Endothelial cell (in vitro differentiated cells): Measurements from ENCODE around the gene JSRP1. TPM values are rescaled to one million over a fixed set of nuclear protein-coding genes. Genes with fewer than 3 reads are reported as not detected.
A peak's percentile ranks its signal among the peaks of the same experiment; 100 is the strongest.

Experiments used
- DNase-seq: peaks from one replicate; pipeline ENCODE4 v3.0.0; 2021; ENCODE audit warnings: low spot score
- H3K27ac Mint-ChIP-seq: one replicate; pipeline ENCODE4 v1.8.0; 2021; ENCODE audit warnings: mixed read lengths, inconsistent platforms; ENCODE audit not compliant: unreplicated experiment
- H3K27me3 Mint-ChIP-seq: one replicate; pipeline ENCODE4 v1.8.0; 2021; ENCODE audit warnings: mild to moderate bottlenecking, moderate library complexity, mixed read lengths, inconsistent platforms; ENCODE audit not compliant: unreplicated experiment
- H3K36me3 Mint-ChIP-seq: one replicate; pipeline ENCODE4 v1.8.0; 2021; ENCODE audit warnings: mild to moderate bottlenecking, low read depth, mixed read lengths, inconsistent platforms; ENCODE audit not compliant: unreplicated experiment
- H3K4me1 Mint-ChIP-seq: one replicate; pipeline ENCODE4 v1.8.0; 2021; ENCODE audit warnings: mild to moderate bottlenecking, mixed read lengths, inconsistent platforms; ENCODE audit not compliant: unreplicated experiment
- H3K4me3 Mint-ChIP-seq: one replicate; pipeline ENCODE4 v1.8.0; 2021; ENCODE audit warnings: mild to moderate bottlenecking, mixed read lengths, inconsistent platforms; ENCODE audit not compliant: unreplicated experiment
- H3K9me3 Mint-ChIP-seq: one replicate; pipeline ENCODE4 v1.8.0; 2021; ENCODE audit warnings: mixed read lengths, inconsistent platforms; ENCODE audit not compliant: unreplicated experiment
- total RNA-seq: library from RNA; stranded (reverse); fragmentation: NEBNext Ultra II Directional; extraction: Animal tissue kit (Norgen Biotek cat#: 25700); gene quantifications from one replicate; pipeline ENCODE4 v1.2.1, GENCODE V29; 2021; ENCODE audit not compliant: unreplicated experiment
- TF ChIP-seq, protein P1 (sequence below): fragments of 200-600 bp; sonication (generic); IDR thresholded peaks from one replicate; pipeline ENCODE4 v1.5.0; 2021; ENCODE audit warnings: antibody characterized with exemption; ENCODE audit not compliant: unreplicated experiment

JSRP1 gene
- total RNA-seq, 1 donor from 2014 or later: not detected

DNA sequence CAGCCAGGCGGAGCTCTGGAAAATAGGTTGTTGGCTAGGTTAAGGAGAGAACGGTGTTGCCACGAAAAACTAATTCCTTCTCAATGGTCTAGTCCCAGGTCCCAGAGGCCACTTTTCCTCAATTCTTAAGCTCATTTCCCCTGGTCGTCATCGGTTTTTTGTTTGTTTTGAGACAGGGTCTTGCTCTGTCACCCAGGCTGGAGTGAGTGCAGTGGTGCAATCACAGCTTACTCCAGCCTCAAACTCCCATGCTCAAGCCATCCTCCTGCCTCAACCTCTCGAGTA lies 18.4 kb downstream of the JSRP1 start:
- peaks cover 23% of the 10 kb centered on the region for H3K27me3 Mint-ChIP-seq
- peaks cover 51% of the 10 kb centered on the region for H3K4me1 Mint-ChIP-seq
- H3K36me3 Mint-ChIP-seq: peaks cover 23% of the 10 kb centered on the region
- peak overlapping the region; percentile 92 for H3K27ac Mint-ChIP-seq
- no peaks in the 10 kb centered on the region for H3K9me3 Mint-ChIP-seq
- DNase-seq: no peak
- TF ChIP-seq, protein P1, sequence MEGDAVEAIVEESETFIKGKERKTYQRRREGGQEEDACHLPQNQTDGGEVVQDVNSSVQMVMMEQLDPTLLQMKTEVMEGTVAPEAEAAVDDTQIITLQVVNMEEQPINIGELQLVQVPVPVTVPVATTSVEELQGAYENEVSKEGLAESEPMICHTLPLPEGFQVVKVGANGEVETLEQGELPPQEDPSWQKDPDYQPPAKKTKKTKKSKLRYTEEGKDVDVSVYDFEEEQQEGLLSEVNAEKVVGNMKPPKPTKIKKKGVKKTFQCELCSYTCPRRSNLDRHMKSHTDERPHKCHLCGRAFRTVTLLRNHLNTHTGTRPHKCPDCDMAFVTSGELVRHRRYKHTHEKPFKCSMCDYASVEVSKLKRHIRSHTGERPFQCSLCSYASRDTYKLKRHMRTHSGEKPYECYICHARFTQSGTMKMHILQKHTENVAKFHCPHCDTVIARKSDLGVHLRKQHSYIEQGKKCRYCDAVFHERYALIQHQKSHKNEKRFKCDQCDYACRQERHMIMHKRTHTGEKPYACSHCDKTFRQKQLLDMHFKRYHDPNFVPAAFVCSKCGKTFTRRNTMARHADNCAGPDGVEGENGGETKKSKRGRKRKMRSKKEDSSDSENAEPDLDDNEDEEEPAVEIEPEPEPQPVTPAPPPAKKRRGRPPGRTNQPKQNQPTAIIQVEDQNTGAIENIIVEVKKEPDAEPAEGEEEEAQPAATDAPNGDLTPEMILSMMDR: no peak
- peak overlapping the region; percentile 98 for H3K4me3 Mint-ChIP-seq

DNA sequence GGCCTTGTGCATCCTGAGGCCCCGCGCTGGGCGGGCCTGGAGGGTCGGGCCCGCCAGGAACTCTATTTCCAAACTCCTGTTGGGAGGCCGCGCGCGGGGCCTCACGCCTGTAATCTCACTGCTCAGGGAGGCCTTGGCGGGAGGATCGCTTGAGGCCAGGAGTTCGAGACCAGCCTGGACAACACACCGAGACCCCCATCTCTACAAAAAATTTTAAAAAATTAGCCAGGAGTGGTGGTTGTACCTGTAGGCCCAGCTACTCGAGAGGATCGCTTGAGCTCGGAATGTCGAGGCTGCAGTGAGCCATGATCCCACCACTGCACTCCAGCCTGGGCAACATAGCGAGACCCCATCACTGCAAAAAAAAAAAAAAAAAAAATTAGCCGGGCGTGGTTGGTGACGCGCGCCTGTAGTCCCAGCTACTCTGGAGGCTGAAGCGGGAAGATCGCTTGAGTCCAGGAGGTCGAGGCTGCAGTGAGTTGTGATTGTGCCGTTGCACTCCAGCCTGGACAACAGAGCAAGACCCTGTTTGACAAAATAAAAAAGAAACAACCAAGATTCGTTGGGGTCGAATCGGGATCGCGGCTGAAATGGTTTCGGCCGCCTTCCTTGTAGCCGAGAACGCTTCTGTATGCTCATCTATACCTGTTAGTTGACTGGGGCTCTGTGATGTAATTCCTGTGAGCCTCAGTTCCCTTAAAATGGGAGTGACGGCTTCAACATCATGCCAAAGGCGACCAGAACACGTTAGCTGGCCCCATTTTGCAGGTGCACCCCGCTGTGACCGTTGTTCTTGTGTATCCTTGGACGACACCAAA lies 19.0 kb downstream of the JSRP1 start:
- peaks cover 25% of the 10 kb centered on the region for H3K36me3 Mint-ChIP-seq
- TF ChIP-seq, protein P1: no peak
- H3K27ac Mint-ChIP-seq: peak overlapping the region; percentile 92
- H3K4me3 Mint-ChIP-seq: peak overlapping the region; percentile 98
- DNase-seq: no peak
- H3K4me1 Mint-ChIP-seq: peaks cover 47% of the 10 kb centered on the region
- H3K27me3 Mint-ChIP-seq: peaks cover 23% of the 10 kb centered on the region
- no peaks in the 10 kb centered on the region for H3K9me3 Mint-ChIP-seq

DNA sequence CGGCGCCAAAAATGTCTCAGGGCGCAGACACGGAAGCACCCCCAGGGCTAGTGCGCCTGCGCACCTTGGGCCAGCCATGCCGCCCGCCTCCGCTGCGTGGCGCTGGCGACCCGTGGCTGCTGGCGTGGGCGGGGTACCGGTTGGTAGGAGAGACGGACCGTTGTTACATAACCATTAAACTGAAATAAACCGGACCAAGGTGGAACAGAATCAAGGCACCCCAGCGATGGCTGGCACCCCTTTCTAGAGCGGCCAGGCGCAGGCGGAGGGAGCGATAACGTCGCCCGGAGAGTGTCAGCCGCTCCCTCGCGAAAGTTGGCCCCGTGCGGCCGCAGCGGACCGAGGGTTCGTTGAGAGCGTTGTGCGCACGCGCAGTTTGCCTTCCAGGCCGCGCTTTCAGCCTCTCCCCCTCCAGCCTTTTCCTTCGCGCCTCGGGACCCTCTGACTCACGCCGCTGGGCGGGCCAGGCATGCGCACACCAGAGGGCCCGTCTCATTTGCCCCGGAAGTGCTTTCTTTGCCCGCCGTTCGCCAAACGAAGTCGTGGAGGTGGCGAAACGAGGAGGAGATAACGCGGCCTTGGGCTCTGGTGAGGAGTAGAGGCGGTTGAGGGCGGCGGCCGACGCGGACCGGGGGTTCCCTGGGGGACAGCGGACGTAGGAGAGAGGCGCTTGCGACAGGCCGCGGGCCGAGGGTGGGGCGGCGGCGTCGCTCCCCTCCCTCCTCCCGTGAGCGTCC lies 19.7 kb downstream of the JSRP1 start, which contains the start of the genes PLEKHJ1 and SF3A2:
Gene PLEKHJ1 (minus strand): TSS at position 16 of the 737 bp plus-strand sequence. CDS start 81 bp downstream, outside the sequence.
Gene SF3A2 (plus strand): TSS at position 511 of the 737 bp plus-strand sequence. CDS start 6,595 bp downstream, outside the sequence.
- peaks cover 23% of the 10 kb centered on the region for H3K27me3 Mint-ChIP-seq
- TF ChIP-seq, protein P1: peak; percentile 85
- H3K9me3 Mint-ChIP-seq: no peaks in the 10 kb centered on the region
- DNase-seq: peak; percentile 98
- peaks cover 42% of the 10 kb centered on the region for H3K4me1 Mint-ChIP-seq
- H3K27ac Mint-ChIP-seq: peak within 1 kb of the TSS; percentile 99
- peaks cover 27% of the 10 kb centered on the region for H3K36me3 Mint-ChIP-seq
- H3K4me3 Mint-ChIP-seq: peak within 1 kb of the TSS; percentile 98

DNA sequence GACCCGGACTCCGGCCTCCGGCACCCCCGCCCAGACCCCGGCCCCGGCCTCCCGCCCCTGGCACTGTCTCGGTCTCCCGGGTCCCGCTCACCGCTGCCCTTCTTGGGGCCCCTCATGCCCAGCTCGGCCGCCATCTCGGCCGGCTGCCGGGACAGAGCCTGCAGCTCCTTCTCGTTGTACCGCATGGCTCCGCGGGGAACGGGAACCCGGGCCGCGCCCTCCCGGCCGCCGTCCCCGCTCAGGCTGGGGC lies 20.2 kb downstream of the JSRP1 start:
- Mint-ChIP-seq H3K36me3 (peaks cover 27% of the 10 kb centered on the region), H3K27me3 (peaks cover 25% of the 10 kb centered on the region), H3K27ac (no peak overlapping the region), H3K4me1 (peaks cover 38% of the 10 kb centered on the region), H3K9me3 (no peaks in the 10 kb centered on the region), H3K4me3 (peak overlapping the region; percentile 98)
- no peak for DNase-seq
- TF ChIP-seq, protein P1: no peak
